HCEC 1CT (cell line): Measurements from ENCODE around the gene DUSP6.

Experiments
- DNase-seq: peaks from one replicate; pipeline ENCODE4 v3.0.0-alpha.2; 2017

Gene DUSP6

DNA sequence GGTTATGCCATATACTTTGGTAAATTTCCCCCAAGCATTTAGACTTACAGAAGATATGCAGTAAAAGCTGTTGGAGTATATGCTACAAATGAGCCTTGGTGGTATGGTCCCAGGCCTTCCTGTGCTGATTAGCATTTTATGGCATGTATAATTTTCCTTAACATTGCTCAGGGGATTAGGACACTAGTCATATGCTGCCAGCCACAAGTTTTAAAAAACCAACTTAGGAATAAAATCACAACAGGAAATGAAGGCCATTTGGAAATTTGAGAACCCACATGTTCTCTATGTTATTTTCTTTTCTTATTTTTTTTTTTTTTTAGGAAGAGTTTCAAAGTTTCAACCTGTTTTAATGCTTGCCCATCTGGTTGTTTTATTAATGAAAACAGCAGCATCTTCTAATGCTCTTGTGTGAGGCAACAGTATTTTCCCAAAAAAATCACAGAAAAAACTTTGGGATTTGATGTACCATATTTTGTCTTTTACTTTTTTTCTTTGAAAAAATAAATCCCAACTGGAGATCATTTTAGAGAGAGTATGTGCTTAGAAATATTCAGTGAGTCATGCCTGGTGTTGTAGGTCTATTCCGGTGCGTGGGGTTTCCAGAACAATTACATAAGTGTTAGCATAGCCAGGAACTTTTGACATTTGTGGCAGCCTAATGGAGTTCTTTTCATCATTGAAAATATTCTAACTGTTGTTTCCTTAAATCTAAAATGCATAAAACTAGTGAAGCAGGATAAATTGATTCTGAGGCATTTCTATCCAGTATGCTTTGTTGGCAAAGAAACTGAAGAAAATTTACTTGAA lies 21.7 kb upstream of the DUSP6 start:
- peak; percentile 87 for DNase-seq

DNA sequence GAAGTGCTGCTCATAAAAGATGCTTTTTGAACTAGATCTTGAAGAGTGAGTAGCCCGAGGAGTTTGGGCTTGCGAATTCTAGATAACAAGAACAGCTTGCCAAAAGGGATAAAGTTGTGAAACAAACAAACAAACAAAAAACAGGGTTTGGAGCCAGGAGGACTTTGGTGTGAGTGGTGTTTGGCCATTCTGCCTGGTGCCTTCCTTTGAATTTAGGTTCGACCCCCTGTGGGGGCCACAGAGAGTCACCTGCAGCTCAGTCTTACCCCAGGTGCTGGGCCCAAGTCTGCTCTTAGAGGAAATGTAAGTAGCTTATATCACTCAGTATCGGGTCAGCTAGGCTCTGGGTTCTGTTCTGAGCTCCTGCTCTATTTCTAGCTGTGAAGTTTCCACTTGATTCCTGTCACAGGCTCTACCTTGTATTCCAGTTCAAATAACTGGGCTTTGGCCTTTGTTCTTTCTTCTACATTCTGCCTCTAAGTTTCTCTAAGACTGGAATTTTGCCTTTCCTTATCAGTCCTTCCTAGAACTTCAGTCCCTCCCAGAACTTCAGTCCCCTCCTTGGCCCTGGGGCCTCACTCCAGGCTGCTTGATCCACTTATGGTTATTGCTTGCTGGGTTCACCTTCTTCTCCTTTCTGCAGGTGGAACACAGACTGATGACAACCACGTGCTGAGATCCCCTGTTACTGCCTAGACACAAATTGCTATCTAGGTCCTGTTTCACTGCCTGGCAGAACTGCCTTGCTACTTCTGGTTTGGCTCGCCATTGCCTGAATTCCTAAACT lies 20.5 kb upstream of the DUSP6 start:
- DNase-seq = no peak

DNA sequence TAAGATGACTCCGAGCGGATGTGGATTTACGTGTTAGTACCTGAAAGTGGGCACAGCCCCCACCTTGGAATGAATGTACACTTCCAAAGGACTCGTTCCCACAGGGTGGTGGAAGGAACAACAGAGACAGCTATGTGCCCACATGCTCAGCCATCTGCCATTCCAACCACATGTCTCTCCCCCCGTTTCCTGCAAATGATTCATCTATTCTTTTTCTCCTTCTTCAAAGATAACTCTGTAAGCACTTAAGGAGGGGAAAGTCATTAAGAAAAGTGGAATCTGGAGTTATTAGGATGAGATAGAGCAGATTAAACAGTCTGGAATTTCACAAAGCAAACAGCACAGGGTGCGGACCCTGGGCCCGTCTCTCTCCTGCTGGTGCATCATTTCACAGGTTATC lies 18.5 kb upstream of the DUSP6 start:
- DNase-seq = peak; percentile 72

DNA sequence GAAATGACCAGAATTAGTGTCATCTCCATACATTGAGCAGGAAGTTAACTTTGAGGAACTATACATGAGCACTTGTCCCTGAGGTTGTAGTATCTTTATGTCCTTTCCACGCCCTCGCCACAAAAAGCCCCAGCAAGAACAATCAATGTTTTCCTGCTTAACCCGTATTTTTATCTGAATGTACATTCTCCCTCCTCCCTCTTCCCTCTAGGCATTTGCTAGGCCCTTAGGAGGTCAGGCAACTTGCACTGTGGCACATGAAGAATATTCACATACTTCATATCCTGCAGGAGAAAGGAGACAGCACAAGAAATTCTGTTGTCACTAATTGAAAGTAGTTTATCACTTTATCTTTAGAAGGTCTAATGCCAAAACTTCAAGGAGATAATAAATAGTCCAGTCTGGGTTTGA lies 18.1 kb upstream of the DUSP6 start:
- DNase-seq = no peak

DNA sequence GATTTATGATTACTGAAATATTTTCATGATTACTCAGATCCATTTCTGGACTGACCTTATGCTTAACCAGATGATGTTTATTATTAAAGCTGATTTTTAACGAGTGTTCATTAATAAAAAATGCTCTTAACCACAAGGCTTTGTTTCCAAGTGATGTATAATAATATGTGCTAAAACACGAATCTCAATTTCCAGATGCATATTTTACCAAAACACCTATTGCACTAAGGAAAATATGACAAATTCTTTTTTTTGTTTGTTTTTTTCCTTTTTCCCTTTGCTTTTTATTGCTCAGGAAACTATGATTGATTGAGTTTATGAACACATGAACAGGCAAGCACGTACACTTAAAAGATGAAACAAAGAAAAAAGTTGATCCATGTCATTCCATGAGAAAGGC lies 16.9 kb upstream of the DUSP6 start:
- DNase-seq = peak; percentile 12

DNA sequence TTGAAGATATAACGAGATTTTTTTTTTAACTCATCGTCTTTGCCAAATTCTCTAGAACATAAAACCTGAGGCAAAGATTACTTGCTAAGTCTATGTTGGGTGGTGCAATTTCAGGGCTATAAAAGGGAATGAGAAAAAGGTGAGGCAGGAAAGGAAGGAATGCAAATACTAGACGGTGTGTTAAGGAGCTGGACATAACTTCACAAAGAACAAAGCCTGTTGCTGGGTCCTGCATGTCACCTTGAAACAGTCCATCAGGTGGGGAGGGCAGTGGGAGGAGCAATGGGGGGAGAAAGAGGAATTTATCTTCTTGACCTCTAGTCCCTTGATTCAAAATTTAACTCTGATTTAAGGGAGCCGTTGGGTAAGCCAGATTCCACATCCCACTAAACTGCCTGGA lies 16.1 kb upstream of the DUSP6 start:
- DNase-seq = no peak

DNA sequence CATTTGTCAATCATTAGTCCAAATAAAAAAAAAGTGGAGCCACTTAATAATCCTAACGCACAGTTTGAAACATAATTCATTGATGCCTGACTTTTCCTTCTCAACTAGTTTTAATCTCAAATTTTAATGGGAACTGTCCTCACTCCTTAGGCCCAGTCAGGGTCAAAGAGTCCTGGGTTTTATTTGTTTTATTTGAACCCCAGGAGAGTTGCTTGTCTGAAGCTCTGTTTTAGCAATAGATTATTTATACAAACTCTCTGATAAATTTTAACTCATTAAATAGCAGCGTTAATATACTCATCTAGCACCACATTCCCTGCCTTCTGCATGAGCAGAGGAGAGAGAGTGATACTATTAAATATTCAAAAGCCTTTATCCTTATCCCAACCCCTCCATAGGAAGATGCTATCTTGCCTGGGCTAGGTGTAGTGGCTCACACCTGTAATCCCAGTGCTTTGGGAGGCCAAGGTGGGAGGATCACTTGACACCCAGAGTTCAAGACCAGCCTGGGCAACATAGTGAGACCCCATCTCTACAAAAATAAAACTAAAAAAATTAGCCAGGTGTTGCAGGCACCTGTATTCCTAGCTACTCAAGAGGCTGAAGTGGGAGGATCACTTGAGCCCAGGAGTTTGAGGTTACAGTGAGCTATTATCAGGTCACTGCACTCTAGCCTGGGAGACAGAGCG lies 14.5 kb upstream of the DUSP6 start:
- no peak for DNase-seq

DNA sequence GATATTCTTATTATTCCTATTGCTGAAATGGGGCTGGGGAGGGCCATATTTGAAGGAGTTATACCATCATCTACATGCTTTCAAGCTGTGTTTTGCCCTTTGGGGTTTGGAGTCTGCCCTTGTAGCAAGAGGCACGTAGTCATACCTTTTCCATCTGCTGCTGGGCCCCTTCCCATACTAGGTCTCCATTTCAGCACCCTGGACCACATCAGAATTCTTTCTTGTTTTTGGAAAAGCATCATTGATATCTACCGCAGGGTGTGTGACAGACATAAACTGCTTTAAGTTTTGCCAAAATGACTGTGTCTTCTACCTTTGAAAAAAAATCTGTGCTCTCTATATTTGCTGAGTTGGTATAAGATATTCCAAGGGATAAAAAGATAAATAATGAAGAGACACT lies 12.3 kb upstream of the DUSP6 start:
- no peak for DNase-seq

DNA sequence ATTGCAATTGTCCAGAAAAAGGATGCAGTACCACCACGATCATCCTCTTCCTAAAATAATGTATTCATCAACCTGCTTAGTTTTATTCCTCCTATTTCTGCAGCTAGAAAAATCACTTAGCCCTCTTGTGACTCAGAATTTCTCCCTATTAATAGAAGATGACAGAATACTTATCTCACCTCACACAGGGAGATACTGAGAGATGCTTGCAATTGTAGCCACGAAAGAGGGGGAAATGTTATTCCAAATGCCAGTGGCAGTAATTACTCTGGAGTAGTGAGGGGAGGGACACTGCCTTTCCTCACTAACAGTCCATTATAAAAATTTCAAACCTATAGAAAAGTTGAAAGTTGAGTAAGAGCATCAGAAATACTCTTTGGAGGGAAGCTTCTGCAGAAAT lies 11.8 kb upstream of the DUSP6 start:
- no peak for DNase-seq

DNA sequence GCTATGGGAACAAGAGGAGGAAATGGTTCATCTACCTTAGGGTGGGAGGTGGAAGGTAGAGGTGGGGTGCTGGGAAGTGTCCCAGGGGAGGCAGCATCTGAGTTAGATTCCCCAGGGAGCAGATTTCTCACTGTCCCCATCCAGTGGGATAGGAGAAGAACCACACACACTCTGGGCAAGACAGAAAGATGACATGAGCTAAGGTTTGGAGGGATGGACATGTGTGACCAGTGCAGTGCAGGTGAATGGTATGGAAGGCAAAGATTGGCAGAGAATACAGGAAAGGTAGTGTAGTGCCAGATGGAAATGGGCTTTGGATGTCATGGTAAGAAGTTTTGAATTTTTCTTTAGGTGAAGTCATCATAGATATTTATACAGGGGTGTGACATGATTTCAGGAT lies 11.3 kb upstream of the DUSP6 start:
- no peak for DNase-seq

DNA sequence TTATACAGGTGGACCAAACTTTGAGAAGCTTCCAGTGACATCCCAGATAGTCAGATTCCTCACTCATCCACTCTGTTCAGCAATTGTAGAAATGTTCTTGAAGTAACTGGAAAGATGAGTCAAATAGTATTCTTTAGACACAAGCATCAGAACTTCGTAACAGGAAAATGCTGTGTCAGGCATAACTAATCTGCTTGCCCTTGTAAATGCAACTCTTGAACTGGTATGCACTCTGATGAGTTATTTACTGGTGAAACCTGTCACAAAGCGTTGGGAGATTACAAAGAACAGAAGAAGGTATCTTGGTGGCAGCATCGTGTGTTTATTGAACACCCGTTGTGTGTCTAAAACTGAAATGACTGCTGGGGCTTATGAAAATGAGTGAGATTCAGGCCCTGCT lies 10.8 kb upstream of the DUSP6 start:
- DNase-seq = no peak

DNA sequence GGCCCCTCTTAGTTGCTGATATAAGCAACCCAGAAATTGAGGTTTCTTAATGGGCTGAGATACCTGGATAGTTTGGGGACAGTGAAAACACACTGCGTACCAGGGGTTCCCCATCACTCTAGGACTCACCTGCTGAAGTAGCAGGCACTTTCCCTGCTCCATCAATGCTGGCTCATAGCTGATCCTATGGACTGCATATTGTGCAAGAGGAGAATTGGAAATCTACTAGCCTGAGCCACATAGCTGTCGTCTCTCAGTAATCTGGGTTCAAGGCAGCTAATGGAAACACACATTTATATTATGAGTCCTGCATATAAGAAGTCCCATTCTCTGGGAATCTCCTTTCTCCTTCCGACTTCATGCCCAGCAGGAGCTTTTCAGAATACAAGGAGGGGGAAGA lies 7.3 kb upstream of the DUSP6 start:
- no peak for DNase-seq

DNA sequence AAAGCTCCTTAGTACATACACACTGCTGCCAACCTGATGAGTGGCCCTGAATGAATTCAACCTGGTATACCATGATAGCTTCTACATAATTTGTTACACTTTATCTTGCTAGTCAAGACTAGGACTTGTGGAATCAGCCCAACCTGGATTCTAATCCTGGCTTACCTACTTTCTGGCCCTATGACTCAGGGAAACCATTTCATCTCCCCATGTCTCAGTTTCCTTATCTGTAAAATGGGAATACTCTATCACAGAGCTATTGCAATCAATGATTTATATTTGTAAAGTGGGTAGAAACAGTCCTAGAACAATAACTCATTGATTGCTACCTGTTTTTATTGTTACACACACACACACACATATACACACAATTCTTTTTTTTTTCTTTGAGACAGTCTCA lies 6.5 kb upstream of the DUSP6 start:
- no peak for DNase-seq

DNA sequence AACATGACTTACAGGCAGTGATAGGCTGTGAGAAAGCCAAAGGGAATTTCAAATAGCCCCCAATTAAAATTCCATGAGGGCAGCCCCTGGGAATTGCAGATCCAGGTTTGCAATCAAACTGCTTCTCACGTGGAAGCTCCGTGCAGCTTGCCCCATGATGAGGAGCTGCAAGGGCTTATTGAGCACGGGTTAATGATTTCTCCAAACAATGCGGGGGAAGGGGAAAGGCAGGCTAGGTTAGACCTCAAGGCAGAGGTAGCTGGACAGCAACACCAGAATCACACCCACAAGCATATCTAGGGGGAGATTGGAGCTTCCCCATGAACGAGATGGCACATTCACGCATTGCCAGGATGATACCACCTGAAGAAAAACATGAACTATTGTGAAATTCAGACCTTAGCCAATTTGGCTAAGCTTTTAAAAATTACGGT lies 5.0 kb upstream of the DUSP6 start:
- DNase-seq = no peak

DNA sequence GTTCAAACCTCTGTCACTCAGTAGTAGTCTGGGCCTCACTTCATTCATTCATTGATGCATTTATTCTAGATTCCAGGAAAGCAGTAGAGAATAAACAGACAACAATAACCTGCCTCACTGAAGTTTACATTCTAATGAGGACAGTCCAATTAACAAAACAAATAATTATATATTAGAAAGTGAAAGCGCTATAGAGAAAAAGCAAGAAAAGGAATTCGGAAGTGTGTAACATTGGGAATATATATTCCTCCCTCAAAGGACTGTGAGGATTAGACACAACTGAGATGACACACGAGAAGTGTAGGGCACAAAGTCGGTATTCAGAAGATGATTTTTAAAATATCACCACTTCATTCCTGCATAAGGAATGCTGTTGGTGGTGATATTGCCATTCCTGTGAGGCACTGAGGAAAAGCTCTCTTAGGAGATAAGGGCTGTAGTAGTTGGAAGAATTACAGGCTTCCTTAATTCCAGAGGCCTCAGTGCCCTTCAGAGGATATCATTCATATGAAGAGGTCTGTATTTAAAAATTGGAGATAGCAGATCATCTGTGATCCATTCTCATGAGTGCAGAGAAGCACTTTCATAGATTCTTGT lies 3.9 kb upstream of the DUSP6 start:
- DNase-seq = no peak

DNA sequence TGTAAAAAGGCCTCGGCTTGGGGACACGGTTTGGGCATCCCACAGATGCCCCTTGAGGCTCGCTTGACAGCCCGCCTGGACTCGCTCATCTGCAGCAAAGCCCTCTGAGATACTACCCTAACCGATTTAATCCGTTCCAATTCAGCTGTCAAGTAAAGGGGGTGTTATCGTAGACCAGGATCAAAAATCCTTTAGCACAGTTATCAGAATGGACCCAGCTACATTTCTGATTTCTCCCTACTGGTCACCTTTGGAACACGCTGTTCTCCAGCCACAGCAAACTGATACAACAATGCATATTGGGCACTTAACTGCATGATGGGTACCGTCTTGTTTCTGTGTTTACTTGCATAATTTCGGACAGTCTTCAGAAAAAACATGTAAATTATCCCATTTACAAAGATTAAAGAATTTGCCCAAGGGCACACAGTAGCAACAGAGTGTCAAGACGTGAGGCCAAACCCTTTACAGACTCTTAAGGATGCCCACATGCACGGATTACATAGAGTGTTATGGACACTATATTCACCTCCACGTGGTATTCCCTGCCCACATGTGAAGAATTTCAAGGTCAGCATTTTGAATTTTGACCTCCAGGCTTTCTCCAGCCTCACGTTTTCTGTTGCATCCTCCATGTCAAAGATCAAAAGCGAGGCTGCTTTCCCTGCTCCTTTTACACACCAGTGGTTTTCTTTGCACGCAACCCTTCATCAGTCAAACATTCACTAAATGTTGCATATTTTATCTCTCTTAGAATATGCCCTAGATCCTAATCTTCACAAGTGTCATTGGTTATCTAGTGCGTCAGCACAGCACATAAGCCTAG lies 3.2 kb upstream of the DUSP6 start:
- no peak for DNase-seq

DNA sequence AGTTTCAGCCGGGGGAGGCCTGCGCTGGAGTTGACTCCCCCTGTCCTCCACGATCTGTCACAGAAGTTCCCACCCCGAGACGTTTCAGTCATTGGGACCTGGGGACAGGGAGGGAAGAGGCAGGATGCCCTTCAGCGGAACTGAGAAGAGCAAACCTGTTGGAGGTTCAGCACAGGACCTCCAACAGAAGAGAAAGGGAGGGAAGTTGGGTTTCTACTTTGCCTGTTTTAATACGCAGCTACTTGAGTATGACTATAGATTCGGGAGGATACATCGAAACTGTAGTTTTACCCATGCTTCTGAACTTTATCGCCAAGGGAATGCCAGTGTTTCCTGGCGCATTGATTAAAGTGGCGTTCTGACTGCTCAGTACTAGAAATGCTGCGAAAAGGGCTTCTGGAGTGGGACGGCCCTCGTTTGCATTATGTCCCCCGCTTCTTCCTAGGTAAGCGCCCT lies 2.3 kb upstream of the DUSP6 start:
- no peak for DNase-seq

DNA sequence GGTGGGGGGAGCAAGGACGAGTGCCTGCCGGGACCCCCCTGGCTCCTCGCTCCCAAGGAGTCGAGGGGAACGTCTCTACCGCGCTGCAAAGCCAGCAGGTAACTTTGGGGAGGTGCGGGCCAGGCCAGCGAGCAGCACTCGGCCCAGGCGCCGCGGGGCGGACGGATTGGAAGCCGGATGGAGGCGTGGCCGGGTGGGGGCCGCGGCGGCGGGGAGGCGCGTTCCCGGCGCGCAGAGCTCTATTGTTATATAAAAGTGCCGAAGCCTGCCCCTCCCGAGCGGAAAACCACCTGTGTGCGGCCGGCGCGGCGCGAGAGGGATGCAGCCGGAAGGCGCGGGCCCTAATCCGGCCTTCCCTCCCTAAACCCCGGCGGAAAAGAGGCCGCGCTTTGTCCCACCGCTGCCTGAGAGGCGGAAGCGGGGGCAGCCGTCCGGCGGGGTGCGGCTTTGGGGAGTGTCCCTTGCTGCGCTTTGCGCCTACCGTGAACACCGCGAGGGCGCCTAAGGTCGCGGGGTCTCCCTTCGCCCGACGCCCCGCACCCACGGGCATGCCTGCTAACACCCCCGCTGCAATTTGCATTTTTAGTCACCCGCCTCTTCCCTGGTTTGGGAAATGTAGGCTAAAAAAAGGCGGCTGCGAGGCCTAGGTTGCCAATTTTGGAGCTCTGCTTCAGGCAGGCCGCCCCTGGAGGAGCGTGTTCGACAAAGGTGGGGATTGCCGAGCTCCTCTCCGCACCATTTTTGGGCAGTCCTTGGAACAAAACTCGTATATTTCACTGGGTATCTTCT lies 1.7 kb upstream of the DUSP6 start:
- peak; percentile 78 for DNase-seq

DNA sequence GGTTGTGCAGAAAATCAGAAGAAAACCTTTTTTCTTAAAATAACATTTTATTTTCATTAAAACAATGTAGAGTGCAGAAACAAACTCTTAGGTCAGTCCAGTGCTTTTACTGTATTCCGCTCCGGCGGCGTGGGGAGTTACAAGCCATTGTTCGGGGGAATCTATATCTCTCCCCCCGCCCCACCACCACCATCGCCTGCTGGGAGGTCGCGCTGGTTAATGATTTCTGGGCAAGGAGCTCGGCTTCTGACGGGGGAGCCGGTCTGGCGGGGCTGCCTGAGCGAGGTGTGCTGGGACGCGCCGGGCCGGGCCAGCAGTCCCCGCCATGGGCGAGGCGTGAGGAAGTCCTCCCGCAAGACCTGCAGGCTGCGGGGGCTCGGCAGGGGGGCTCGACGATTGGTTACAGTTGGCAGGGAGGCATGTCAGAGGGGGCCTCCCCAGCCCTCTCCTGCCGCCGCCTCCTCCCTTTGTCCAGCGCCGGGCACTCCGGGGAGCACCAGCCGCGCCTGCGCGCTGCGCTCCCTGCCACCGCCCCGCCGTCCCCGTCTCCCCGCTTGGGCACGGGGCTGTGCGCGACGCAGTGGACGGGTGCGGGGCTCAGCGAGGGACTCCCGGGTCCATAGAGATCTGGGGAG lies 1.0 kb upstream of the DUSP6 start:
- DNase-seq = peak; percentile 55

DNA sequence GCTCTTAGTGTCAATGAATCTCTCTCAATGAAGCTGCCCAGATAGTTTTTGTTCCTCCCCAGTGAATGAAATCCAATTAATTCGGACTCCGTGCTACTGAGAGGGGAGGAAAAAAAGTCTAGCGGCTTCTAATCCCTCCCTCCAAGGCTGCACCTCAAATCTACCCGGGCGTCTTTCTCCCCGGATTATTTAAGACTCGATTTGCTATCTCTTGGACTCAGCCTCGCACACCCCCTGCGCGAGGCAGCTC lies 134 bp downstream of the DUSP6 start:
- no peak for DNase-seq

DNA sequence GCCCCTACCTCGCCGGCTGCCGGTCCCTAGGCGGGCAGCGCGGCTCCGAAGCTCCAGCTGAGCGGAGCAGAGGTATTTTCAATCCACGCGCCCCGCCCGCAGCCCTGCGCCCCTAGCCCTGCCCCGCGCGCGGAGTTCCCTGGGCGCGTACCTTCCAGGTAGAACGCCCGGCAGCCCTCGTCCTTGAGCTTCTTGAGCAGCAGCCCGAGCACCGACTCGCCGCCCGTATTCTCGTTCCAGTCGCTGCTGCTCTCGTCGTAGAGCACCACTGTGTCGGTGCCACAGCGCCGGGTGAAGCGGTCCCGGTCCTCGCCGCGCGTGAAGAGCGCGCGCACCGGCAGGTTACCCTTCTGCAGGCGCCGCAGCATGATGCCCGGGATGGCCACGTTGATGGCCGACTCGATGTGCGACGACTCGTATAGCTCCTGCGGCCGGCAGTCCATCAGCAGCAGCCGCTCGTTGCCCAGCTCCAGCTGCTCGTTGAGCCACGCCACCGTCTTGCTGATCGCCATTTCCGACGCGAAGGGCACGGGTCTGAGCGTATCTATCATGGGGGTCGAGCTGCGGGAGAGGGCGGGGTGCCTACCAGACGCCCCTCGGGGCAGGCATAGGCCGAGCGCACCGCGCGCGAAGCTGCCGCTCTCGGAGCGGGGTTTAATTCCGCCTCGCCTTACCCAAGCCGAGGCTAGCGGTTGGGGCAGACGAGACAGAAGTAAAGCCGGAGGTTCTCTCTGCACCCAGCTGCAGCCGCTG lies 636 bp downstream of the DUSP6 start:
- DNase-seq = peak; percentile 35
